Endothelial cell of umbilical vein (primary cell): Measurements from ENCODE around the gene HSP90AA1.

Source experiments
- MAX ChIP-seq: IDR thresholded peaks from 2 replicates; pipeline ENCODE4 v1.6.1; 2011; ENCODE audit not compliant: insufficient read depth, insufficient read length
- POLR2A ChIP-seq: IDR thresholded peaks from 2 replicates; pipeline ENCODE4 v1.6.1; 2012; ENCODE audit warnings: low read depth, mild to moderate bottlenecking, control low read depth, low read length
- TF ChIP-seq, protein P1 (sequence below), 2 donors: IDR thresholded peaks; 1 replicate in 1 of 2; 2 replicates in 1 of 2; pipeline ENCODE4 v1.5.1; 2011; ENCODE audit warnings: low read length in 2 of 2, mild to moderate bottlenecking in 2 of 2, moderate library complexity in 2 of 2, control low read depth in 1 of 2, inconsistent platforms in 1 of 2, low read depth in 1 of 2; ENCODE audit not compliant: insufficient read depth in 1 of 2; ENCODE audit errors: extremely low read depth in 1 of 2

DNA sequence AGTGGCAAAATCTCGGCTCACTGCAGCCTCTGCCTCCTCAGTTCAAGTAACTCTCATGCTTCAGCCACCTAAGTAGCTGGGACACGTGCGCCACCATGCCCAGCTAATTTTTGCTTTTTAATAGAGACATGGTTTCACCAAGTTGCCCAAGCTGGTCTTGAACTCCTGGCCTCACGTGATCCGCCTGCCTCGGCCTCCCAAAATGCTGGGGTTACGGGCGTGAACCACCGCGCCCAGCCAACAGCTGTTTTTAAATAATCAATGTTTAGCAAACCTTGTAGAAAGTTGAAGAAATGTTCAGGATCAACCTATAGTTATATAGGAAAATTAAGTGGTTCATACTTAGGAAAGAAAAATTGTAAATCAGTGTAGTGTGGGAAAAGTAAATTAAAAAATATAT, 6.0 kb upstream of the HSP90AA1 start:
- TF ChIP-seq, protein P1, sequence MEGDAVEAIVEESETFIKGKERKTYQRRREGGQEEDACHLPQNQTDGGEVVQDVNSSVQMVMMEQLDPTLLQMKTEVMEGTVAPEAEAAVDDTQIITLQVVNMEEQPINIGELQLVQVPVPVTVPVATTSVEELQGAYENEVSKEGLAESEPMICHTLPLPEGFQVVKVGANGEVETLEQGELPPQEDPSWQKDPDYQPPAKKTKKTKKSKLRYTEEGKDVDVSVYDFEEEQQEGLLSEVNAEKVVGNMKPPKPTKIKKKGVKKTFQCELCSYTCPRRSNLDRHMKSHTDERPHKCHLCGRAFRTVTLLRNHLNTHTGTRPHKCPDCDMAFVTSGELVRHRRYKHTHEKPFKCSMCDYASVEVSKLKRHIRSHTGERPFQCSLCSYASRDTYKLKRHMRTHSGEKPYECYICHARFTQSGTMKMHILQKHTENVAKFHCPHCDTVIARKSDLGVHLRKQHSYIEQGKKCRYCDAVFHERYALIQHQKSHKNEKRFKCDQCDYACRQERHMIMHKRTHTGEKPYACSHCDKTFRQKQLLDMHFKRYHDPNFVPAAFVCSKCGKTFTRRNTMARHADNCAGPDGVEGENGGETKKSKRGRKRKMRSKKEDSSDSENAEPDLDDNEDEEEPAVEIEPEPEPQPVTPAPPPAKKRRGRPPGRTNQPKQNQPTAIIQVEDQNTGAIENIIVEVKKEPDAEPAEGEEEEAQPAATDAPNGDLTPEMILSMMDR (IDR thresholded peaks at IDR 0.05; ENCODE audit: extremely low read depth in 1 of 2, insufficient read depth in 1 of 2, low read depth in 1 of 2, low read length in 2 of 2) = no peak
- TF ChIP-seq POLR2A (no peak), MAX (no peak)
